HepG2 (cell line): ENCODE measurements around the gene KRTAP13-4.

Source experiments
- ATF3 ChIP-seq: sonication (generic); formaldehyde crosslinking; IDR thresholded peaks from 2 replicates; pipeline ENCODE4 v1.4.0; 2020; ENCODE audit warnings: missing genetic modification reagents
- BRF2 ChIP-seq: sonication (generic); formaldehyde crosslinking; IDR thresholded peaks from 2 replicates; pipeline ENCODE4 v1.8.1; 2022; ENCODE audit warnings: mild to moderate bottlenecking, missing genetic modification reagents
- CTCF ChIP-seq: sonication (generic); formaldehyde crosslinking; IDR thresholded peaks from 2 replicates; pipeline ENCODE4 v1.5.0; 2020; ENCODE audit warnings: mild to moderate bottlenecking, missing genetic modification reagents, moderate library complexity
- KAT7 ChIP-seq: IDR thresholded peaks from 2 replicates; pipeline ENCODE4 v1.6.1; 2018; ENCODE audit warnings: borderline replicate concordance, missing compliant biosample characterization
- MAFG ChIP-seq: sonication (generic); formaldehyde crosslinking; IDR thresholded peaks from 2 replicates; pipeline ENCODE4 v1.5.1; 2020; ENCODE audit warnings: mild to moderate bottlenecking, missing genetic modification reagents
- SOX6 ChIP-seq, 2 experiments: fragments of 450-650 bp in 1 of 2; sonication (generic) in 1 of 2; formaldehyde crosslinking in 1 of 2; IDR thresholded peaks; 2 replicates each; pipeline versions ENCODE4 v1.4.0 to v1.6.1; 2017 to 2020; ENCODE audit warnings: antibody characterized with exemption in 1 of 2, mild to moderate bottlenecking in 1 of 2, missing genetic modification reagents in 1 of 2
- SP1 ChIP-seq, 2 experiments: fragments of 450-650 bp in 1 of 2; sonication (generic) in 1 of 2; formaldehyde crosslinking in 1 of 2; IDR thresholded peaks; 2 replicates each; pipeline versions ENCODE4 v1.4.0 to v1.6.1; 2016 to 2020; ENCODE audit warnings: missing genetic modification reagents in 1 of 2
- TFE3 ChIP-seq: IDR thresholded peaks from 2 replicates; pipeline ENCODE4 v1.6.1; 2016
- ZFYVE20 ChIP-seq: sonication (generic); formaldehyde crosslinking; IDR thresholded peaks from 2 replicates; pipeline ENCODE4 v1.8.0; 2023; ENCODE audit warnings: low read depth, mild to moderate bottlenecking, moderate library complexity, missing genetic modification reagents, borderline replicate concordance
- ZNF451 ChIP-seq: sonication (generic); formaldehyde crosslinking; IDR thresholded peaks from 2 replicates; pipeline ENCODE4 v1.5.0; 2020; ENCODE audit warnings: mild to moderate bottlenecking, missing genetic modification reagents

- no peak for TF ChIP-seq ATF3
- TF ChIP-seq ZFYVE20: no peak
- no peak for TF ChIP-seq SOX6 (IDR thresholded peaks at IDR 0.05)
- no peak for TF ChIP-seq SOX6 (CRISPR knock-in tag; IDR thresholded peaks at IDR 0.05)
- no peak for TF ChIP-seq CTCF (CRISPR knock-in tag)
- no peak for TF ChIP-seq BRF2 (CRISPR knock-in tag)
- no peak for TF ChIP-seq MAFG (CRISPR knock-in tag)
- TF ChIP-seq TFE3 (CRISPR knock-in tag): no peak
- TF ChIP-seq SP1 (IDR thresholded peaks at IDR 0.05): no peak
- no peak for TF ChIP-seq SP1 (CRISPR knock-in tag; IDR thresholded peaks at IDR 0.05)
- TF ChIP-seq ZNF451 (CRISPR knock-in tag): no peak
- TF ChIP-seq KAT7 (CRISPR knock-in tag): no peak
Observed at GRCh38 chr21:30382201-30382600, 47.8 kb upstream of the KRTAP13-4 start.
